Activated CD8-positive, alpha-beta memory T cell treated with anti-CD3 and anti-CD28 coated beads, Interleukin-2, amount 50 U/mL, for 24 hours (primary cell): ENCODE data around the gene CASD1.

ENCODE experiments used
- DNase-seq: peaks from one replicate; pipeline ENCODE4 v3.0.0-alpha.2; 2020; ENCODE audit errors: extremely low read depth

CASD1 gene

DNA sequence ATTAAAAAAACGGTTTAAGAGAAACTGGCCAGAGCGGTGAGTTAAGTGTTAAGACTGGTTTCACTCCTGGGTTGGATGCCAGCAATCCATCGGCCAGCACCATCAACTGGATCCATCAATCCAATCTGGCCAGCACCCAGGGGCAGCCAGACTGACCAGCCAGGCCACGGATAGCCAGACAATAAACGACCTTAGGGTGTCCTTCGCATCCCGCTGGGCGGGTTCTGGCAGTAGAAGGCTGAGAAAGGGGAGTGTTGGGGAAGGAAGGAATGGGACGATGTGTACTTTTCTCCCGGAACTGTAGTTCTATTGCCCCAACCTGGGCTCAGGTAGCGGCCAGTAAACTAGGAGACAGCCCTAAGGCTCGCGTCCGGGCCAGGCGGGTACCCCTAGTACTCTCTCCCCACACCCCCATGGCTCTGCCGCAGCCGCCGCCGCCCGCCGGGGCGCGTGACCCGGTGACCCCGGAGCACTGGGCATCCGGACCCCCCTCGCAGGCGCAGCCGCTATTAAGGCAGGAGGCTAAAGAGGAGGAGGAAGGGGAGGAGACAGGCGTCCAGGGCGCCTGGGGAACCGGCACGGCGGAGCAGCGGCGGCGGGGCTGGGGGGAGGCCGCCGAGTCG is at the start of gene CASD1:
Gene CASD1 (plus strand): TSS at position 546 of the 623 bp plus-strand sequence. CDS start 276 bp downstream, outside the sequence.
- peak; percentile 20 for DNase-seq

DNA sequence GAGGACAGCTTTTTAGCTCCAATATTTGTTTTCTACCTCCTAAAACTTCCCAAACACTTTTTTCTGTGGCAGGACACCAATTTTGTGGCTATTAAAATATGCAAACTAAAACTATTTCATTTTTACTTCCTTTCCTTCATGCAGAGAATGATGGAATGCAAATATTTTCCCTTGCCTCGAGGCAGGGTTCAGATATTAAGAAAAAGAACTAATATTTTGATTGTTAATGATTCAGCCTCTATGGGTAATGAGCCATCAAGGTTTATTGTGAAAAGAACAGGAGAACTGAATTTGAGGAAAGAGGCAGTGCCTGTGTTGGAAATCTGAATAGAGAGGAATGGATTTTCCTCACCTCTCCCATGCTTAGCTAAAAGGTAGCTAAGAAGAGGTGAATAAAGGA is 43.1 kb upstream of the CASD1 start:
- no peak for DNase-seq

DNA sequence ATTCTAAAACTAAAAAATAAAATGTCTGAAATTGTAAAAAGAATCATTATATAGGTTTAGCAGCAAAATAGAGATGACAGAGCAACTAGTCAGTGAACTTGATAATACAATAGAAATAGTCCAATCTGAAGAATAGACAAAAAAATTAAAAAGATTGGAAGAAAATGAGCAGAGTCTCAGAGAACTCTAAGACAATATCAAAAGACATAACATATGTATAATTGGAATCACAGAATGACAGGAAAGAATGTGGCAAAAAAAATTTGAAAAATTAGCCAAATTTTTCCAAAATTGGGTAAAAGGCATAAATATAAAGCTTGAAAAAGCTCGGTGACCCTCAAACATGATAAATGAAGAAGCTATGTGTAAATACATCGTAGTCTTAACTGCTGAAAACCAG is 38.0 kb upstream of the CASD1 start:
- DNase-seq: no peak

DNA sequence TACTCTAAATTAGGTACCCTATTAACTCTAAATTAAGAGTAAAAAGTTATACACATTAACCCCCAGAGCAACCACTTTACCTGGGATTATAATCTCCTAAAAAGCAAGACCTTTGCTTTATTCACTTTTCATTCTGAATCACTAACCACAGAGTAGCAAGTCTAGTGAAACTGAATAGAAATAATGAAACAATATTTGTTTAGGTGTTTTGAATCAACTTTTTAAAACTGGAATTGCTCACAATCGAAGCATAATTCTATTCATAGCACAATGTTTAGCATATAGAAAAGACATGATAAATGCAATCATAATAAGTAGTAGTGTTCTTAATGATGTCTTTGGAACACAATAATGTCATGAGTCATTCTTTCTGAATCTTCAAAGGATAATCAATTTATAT is 37.0 kb upstream of the CASD1 start:
- no peak for DNase-seq

DNA sequence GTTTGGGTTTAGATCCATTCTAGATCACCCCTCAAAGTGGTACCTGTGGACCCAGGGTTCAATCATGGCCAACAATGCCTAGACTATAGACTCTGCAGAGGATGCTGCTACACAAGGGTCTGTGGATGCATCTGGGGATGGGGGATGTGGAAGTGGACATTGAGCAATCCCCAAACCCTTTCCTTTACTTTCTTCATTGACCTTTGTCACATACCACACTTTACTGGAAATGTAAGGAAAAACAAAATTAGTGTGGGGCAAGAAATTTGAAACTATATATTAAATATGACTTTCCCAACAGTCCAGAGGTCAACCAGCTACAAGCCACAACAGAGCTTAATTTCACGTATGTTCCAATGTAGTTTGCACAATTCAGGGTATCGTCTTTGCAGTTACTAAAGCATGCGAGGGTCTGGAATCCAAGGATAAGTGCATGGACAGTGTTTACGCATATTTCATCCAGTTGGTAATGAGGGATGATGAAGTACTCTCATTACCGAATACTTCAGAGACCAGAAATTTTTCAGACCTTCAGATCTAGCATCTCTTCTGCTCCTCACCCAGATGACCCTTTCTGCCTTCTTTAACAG is 33.3 kb upstream of the CASD1 start:
- no peak for DNase-seq

DNA sequence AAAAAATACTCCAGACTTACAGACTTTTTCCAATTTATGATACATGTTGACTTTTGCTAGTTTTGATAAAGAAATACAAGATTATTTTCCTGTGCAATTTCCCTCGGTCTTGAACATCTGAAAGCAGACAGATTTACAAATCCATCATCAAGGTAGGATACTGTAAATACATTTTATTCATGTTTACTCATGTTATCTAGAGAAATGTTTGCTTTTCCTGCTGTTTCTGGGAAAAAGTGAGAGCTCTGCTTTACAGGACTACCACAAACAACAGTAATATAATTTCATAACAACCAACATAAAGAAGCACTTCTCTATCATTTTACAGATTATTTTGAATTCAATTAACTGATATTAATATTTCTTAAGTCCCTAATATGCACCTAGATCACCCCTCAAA is 31.7 kb upstream of the CASD1 start:
- DNase-seq: no peak

DNA sequence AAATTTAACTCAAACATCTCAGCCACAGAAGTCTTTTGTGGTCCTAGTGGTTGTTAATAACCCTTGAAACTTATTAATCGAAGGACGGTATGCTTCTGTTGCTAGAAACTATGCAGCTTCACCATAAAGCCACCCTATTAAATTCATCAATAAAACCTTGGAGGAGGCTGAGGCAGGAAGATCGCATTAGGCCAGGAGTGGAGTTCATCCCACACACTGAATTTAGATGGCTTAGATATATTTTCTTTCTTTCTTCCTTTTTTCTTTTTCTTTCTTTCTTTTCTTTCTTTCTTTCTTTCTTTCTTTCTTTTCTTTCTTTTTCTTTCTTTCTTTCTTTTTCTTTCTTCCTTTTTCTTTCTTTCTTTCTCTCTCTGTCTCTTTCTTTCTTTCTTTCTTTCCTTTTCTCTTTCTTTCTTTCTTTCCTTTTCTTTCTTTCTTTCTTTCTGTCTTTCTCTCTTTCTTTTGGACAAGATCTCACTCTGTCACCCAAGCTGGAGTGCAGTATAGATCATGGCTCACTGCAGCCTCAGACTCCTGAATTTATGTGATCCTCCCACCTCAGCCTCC is 30.9 kb upstream of the CASD1 start:
- DNase-seq: no peak

DNA sequence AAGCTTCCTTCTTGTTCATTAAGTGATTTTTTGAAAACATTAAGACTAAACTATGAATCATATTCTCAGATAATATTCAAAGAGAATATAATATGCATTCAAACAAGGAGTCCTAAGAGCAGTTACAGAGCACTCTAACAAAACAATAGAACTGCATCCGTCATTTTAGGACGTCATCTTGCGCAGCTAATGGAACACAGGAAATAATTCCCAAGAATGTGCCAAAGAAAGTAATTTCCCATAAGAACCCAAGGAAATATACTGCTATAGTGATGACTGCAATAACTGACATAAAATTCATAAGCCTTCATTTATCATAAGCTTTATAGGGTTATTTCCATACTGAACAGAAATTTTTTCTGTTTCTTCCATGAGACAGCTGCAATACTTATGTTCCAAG is 28.3 kb upstream of the CASD1 start:
- DNase-seq: no peak

DNA sequence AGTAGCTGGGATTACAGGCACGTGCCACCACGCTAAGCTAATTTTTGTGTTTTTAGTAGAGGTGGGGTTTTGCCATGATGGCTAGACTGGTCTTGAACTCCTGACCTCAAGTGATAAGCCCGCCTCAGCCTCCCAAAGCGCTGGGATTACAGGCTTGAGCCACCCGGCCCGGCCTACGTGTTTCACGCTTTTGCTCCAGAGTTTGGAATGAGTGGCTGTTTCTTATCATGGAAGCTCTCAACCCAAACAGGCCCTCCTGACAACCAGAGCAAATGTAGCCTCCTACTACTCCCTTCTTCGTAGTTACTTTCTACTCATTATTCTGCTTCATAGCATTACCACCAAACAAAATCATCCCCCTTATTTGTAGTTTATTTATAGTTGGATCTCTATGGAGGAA is 26.8 kb upstream of the CASD1 start:
- no peak for DNase-seq

DNA sequence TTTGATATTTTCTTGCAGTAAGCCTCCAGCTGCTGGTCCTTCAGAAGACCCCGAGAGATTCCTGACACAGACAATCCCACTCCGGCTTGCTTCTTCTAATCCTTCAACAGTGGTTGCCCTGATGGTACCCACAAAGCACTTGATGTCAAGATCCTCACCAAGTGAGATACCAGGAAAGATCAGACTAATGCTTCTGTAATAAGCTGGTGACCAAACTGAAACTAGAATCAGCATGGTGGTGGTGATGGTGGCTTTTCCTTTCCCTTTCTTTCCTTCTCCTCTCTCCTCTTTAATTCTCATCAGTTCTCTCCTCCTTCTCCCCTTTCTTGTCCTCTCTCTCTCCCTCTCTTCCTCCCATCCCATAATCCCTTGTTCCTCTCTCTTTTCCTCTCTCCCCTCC is 25.8 kb upstream of the CASD1 start:
- DNase-seq: no peak

DNA sequence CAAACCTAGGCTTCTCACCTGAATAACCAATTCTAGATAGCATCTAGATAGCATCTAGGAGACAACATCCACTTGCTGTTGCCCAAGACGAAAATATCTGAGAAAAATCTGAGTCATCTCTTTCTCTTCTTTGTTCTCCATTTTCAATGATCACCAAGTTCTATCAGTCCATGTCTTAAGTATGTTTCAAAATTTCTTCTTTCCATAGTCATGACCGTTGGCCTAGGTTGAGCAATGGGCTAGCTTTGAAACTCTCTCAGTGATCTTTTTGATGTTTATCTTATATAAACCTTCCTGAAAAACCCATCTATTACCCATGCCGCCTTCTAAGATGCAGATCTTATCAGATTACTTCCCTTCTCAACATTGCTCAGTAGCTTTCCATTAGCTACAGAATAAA is 23.4 kb upstream of the CASD1 start:
- no peak for DNase-seq

DNA sequence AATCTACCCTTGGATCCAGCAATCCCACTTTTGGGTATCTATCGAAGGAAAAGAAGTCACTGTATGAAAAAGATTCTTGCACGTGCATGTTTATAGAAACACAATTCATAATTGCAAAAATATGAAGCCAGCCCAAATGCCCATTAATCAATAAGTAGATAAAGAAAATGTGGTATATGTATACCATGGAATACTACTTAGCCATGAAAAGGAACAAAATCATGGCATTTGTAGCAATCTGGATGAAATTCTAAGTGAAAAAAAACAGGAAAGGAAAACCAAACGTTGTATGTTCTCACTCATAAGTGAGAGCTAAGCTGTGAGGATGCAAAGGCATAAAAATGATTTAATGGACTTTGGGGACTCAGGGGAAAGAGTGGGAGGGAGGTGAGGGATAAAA is 18.2 kb upstream of the CASD1 start:
- no peak for DNase-seq

DNA sequence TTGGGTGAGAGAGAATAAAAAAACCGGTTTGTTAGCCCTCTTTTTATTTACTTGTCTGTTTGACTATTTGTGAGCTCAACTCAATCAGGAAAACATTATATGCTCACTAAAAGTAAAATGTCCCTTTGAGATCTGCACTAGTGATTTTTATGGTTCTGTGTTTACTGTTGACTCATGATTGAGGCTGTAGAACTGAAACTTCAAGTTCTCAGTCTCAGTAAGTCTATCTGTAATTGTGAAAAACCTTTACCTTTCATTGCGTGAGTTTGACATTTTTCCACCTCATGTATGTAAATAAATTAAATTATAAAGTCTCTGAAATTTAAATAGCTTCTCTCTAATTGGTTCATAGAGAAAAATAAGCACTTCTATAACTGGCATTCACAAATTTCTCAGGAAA is 17.0 kb upstream of the CASD1 start:
- DNase-seq: no peak

DNA sequence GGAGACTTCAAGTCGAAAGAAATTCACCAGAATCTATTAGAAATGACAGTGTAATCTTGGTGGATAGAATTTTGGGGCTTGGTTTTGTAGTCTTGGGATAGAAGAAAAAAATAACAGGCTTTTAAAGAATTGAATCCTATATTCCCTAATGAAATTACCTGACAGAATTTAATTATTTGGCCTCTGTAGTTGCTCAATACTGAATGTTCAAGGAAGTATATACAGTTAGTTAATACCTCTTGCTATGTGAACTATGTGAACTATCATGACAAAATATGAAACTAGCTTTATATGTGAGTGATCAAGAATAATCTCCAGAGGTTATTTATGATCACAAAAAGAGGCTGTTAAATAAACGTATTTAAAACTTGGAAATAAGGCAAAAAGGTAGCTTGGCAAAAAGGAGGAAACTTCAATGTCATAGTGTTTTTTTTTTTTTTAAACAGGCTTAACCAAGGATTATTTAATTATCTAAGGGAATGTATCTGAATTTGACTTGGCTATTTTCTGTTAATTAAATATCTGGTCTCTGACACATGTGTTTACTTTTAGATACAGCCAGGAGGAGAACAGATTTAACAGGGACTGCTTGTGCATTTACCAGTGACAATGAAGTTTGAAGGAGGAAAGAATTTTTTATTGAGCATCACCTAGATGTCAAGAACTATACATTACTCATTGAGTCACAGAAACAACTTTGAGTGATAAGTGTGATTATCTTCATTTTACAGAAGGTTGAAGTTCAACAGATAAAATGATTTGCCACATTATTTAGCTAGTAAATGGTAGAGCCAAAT is 11.5 kb upstream of the CASD1 start:
- DNase-seq: no peak

DNA sequence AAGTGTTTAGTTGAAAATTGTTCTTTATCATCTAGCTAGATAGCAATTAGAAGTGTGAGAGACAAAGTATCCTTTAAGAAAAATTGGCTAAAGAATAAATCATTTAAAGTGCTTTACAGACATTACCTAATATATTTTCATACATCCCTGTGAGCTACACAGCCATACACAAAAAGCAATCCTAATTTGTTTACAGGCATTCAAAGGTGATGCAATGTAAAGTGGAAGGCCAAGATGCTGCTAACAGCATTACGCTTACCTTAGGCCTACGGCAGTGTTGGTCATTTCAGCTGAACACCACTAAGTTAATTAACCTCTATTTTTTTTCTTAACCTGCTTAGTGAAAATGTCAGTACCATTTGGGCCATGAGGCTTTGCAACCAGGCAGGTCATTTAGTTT is 10.7 kb upstream of the CASD1 start:
- no peak for DNase-seq

DNA sequence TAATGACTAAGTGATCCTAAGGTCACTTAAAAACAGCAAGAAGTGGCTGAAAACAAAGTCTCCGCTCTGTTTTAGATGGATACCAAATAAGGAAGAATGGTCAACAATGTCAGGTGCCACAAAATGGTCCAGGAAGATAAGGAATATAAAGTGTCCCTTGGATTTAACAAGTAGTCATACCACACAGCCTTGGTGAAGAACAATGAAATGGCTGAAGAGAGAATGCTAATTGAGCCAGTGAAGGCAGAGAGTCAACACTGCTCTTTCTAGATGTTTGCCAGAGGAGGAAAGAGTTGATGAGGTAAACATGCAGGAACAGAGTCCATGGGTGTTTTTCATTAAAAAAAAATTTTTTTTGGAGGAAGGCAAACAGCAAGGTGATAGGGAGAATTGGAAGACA is 2.1 kb upstream of the CASD1 start:
- no peak for DNase-seq

DNA sequence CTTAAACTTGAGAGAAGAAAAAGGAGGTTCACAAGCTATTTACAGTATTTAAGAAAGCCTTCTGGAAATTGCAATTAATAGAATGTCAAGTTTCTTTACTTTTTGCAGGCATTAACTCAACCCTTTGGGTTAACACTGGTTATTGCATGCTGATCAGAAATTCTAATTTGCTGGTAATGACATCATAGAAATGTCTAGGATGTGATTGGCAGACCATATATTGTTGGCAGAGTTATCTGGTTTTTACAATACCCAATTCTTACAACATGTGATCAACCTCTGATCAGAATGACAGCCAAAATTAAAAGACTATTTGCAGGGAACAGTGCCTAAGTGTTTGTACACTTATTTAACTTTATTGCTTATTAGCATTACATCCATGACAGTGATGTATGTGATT is 1.6 kb upstream of the CASD1 start:
- DNase-seq: no peak

DNA sequence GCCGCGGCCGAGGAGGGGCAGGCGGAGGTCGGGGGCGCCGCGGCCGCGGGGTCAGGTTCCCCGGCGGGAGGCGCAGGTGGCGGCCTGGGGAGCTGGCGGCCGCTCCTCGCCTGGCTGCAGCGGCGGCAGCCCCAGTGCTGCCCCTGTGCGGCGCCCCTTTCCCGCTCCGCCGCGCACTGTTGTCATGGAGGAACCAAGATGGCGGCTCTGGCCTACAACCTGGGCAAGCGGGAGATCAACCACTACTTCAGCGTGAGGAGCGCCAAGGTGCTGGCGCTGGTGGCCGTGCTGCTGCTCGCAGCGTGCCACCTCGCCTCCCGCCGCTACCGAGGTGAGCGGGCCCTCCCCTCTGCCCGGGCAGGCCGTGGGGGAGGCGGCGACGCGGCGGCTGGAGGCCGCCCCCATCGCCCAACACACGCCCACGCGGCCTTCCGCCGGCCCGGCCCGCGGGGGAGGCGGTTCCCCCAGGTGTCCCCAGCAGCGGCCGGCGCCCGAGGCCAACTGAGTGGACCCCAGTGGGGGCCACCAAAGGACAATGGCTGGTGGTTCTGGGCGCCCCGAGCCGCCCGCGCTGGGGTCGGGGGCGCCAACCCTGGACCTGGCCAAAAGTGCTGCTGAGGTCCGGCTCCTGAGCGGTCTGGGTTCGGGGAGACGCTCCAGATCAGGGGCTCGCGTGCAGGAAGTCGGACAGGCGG is 425 bp downstream of the CASD1 start:
- DNase-seq: no peak

DNA sequence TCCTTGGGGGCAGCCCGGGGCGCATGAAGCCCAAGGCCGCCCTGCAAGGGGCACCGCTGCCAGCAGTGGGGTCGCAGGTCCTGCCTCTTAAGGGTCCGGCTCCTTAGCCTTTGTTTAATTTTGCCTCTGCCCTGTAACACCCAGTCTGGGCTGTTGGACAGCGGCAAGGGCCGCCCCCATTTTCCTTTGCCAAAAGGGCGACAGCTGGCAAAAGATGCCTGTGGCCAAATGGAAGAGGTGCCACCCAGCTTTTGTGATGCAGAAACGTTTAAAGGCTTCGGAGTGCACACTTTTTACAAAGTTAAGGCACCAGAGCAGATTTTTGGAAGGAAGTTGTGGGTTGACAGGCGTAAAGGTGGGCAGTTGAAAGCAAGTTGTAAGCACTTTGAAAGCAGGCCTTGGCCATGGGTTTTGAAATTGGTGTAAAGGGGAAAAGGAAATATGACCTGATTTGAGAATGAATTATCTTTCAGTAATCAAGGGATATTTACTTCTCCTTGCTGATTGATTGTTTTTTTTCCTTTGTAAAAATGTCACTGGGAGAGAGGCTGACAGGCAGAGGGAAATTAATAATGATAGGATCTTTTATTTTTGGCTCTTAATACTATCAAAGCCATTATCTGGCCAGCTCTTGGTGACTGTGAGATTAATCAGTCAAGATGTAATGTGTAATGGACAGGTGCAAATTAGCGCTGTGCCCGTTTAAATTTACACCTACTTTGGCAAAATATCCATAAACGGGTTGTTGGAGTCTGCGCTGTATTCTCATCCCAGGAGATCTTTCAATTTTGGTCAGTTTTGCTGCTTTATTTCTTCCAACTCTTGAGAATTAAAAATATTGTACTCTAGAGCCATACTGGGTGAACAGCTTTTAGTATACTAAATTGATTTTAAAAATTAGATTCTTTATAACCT is 1.2 kb downstream of the CASD1 start:
- no peak for DNase-seq

DNA sequence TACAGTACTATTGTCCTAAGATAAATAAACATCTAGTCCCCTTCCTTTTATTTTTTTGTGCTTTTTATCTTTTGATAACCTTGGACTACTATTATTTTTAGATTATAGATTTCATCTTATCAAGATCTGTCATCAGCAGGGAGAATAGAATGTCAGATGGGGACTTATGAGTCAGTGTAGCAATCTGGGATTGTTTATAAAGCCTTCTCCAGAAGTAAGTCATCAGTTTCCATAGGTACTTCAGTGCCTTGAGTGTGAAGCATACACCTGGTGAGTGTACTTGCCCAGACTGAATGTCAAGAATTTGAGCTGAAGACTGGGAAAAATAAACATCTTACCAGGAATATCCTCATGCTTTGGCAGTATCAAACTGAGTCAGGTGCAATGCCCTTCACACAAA is 2.1 kb downstream of the CASD1 start:
- DNase-seq: no peak
